Activated naive CD4-positive, alpha-beta T cell treated with anti-CD3 and anti-CD28 coated beads, Interleukin-2, amount 50 U/mL, for 72 hours (primary cell): ENCODE data around the gene NTSR2. TPM values are rescaled to one million over a fixed set of nuclear protein-coding genes. Genes with fewer than 3 reads are reported as not detected.

Source experiments
- ATAC-seq, 2 donors: fragments of 150-1000 bp; cut with Tn5 transposase; 2 replicates each; pipeline ENCODE4 v1.10.0; 2021; ENCODE audit warnings: mild to moderate bottlenecking in 2 of 2, moderate library complexity in 2 of 2
- DNase-seq, 2 donors: peaks; one replicate each; pipeline ENCODE4 v3.0.0; 2021 to 2022; ENCODE audit warnings: low spot score in 2 of 2
- H3K27ac Mint-ChIP-seq, 2 donors: one replicate each; pipeline ENCODE4 v1.8.0; 2022; ENCODE audit warnings: mild to moderate bottlenecking in 2 of 2, mixed read lengths in 2 of 2
- H3K36me3 Mint-ChIP-seq, 2 donors: one replicate each; pipeline ENCODE4 v1.8.0; 2022; ENCODE audit warnings: mixed read lengths in 2 of 2
- H3K9me3 Mint-ChIP-seq, 2 donors: one replicate each; pipeline ENCODE4 v1.8.0; 2022; ENCODE audit warnings: mixed read lengths in 2 of 2
- total RNA-seq, 2 donors: library from RNA; stranded (reverse); gene quantifications; one replicate each; pipeline ENCODE4 v1.2.3, GENCODE V29; 2022

NTSR2 gene
- total RNA-seq, 2 donors from 2014 or later = not detected

DNA sequence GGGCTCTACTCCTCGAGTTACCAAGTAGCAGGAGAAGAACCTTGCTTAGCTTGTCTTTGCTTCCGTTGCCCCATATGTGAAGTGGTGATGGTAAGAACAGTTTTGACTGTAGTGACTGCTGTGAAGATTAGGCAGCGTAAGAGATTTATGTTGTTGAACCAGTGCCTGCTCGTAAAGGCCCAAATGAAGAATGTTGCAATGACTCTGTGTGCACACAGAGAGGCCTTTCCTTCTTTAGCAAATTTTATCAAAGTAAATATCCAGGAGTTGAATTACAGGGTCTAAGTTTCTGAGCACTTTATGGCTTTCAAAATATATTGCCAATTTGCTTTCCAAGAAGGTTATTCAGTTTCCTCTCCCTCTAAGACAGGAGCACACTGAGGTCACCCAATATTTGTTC lies 14.5 kb downstream of the NTSR2 start:
- H3K27ac Mint-ChIP-seq = no peak overlapping the region
- H3K9me3 Mint-ChIP-seq = no peaks in the 10 kb centered on the region
- no peak for ATAC-seq
- DNase-seq = no peak
- no peaks in the 10 kb centered on the region for H3K36me3 Mint-ChIP-seq

DNA sequence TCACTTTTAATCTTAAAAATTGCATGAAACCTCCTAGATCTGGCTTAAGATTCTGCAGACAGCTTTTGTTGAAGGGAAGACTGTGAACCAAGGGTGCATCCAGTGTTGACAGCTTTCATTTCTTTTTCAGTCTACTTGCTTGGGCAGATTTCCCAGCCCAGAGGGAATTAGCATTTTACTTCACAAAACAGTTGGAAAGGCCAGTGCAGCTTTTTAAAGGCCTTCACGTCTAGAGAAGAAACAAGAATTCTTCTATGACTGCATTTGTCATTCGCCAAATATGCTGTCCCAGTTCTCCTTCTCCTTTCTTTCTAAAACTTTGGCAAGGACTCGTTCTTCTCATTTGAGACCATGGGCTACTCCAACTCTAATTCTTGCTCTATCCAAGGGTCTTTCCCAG lies 17.4 kb downstream of the NTSR2 start:
- no peaks in the 10 kb centered on the region for H3K9me3 Mint-ChIP-seq
- DNase-seq (peak in 1 of 2 donors; percentile 9), ATAC-seq (no peak)
- H3K27ac Mint-ChIP-seq = no peak overlapping the region
- no peaks in the 10 kb centered on the region for H3K36me3 Mint-ChIP-seq

DNA sequence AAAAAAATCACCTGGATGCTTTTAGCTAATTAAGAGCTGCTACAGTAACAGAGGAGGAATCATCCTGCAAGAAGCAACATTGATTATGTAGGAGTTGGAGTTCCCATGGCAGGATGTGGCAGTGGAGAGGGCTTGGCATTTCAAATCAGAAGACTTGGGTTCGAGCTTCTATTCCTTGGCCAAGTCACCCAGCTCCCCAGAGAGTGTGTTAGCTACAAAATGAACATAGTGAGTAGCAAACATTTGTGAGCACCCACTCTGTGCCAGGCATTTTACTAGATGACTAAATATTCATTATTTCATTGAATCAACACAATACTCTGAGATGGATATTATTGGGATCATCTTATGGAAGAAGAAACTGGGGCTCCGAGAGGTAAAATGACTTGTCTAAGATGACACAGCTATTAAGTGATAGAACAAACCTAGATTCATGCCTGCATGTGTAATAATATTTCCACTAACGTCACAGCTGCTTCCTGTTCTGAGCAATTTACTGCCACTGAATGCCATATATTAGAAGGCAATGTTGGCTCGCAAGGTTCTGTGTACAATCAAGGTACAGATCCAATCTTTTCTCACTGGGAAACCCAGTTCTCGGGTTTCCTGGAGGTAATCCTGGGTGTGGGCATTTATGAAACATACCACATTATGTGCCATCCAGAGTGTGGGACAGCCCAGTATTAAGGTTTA lies 18.0 kb downstream of the NTSR2 start:
- Mint-ChIP-seq H3K27ac (no peak overlapping the region), H3K9me3 (no peaks in the 10 kb centered on the region), H3K36me3 (no peaks in the 10 kb centered on the region)
- DNase-seq = no peak
- peak; percentile 22 to 58 for ATAC-seq

DNA sequence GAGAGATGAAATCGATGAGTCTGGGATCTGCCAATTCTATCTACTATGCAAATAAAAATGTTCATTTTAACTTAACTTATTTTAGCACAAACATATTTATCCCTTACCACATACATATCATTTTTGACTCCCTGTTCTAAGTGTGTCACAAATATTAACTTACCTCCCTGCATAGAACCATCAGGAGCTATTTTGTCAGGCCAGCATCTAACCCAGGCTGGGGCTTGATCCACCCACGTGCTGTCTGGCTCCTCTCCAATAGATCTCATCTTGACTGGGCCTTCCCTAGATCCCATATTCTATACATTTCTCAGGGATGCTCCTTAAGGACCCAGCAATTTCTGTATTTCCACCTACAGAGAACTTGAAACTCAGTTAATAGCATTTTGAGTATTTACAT lies 20.9 kb downstream of the NTSR2 start:
- Mint-ChIP-seq H3K9me3 (no peaks in the 10 kb centered on the region), H3K36me3 (no peaks in the 10 kb centered on the region), H3K27ac (no peak overlapping the region)
- ATAC-seq = no peak
- DNase-seq = no peak

DNA sequence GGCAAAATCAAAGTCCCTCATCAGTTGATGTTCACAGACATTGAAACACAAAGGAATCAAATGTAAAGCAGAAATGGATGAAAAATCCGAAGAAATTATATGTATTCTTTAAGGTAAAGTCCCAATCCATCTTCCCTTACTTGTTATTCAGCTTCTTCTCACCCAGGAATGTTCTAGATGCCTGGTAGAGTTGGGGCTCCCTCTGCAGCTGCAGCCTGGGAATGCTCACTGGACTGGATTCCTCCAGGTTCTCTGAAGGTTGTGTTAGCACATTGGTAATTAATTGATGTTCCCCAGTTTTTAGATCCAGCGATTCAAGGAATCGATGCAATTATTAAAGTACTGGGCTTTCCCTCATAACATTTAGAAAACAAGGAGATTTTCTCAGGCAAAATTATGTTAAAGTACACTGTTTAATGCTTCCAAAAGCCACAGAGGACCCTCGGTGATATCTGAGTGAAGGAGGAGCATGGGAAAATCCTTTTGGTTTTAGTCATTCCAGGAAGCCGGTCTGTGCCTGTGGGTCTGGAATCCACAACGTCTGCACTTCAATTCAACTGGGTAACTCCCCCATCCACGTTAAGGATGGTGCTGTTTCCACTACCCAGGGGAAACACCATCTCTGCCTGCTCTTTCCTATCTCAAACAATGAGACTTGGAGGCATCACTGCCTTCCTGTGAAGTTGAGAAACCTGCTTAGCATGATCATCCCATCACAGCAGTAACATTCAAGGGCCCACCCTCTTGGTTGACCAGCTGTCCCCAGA lies 22.0 kb downstream of the NTSR2 start:
- no peaks in the 10 kb centered on the region for H3K9me3 Mint-ChIP-seq
- ATAC-seq = no peak
- no peak overlapping the region for H3K27ac Mint-ChIP-seq
- no peaks in the 10 kb centered on the region for H3K36me3 Mint-ChIP-seq
- peak in 1 of 2 donors; percentile 1 for DNase-seq

DNA sequence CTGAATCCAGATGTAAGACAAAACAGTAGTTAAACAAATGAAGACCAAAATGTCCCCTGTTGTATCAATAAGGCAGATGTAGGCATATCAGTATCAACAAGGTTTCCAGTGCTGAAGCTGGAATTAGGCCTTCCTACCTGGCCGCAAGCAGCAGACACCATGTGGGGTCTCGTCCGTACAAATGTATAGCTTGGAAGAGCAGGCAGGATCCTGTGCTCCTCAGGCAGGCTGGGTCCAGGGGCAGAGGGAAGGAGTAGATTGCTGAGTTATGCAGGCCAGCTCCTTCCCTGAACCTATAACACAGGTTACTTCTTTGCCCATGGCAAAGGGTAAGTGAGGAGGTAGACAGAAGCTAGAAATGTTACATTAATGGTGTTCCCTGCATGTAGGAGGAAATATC lies 23.5 kb downstream of the NTSR2 start:
- ATAC-seq = no peak
- no peaks in the 10 kb centered on the region for H3K9me3 Mint-ChIP-seq
- no peaks in the 10 kb centered on the region for H3K36me3 Mint-ChIP-seq

DNA sequence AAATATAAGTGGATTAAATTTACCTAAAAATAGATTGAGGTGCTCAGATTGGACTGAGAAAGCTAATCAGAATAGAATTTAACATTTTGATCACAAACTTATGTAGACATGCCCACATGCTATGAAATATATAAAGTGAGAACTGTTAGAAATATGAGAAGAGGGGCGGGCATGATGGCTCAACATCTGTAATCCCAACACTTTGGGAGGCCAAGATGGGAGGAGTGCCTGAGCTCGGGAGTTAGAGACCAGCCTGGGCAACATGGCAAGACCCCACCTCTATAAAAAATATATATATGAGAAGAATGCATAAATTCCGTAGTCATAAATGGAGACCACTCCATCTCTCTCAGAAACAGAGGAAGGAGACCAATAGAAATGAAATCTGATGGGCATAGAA lies 25.7 kb downstream of the NTSR2 start:
- no peak overlapping the region for H3K27ac Mint-ChIP-seq
- ATAC-seq = no peak

More for the DNA sequence above, 23.5 kb downstream of the NTSR2 start:
- peak in 1 of 2 donors; percentile 9 for DNase-seq
- H3K27ac Mint-ChIP-seq = no peak overlapping the region

DNA sequence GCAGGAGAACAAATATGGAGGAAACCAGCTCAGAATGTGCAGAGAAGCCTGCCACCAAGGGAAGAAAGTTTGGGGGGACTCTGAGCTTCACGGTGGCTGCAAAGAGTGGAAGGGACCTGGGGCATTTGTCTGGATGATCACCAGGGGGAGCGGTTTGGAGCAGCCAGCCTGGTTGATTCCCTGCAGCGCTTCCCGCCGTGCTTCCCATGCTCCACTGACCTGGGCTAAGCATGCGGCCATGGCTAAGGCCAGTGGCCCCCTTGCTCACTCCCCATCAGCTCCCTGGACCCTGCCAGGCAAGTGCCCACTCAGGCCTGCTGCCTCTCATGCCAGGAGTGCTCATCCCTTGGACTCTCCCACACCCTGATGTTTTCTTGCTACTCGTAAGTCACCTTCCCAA lies 27.0 kb downstream of the NTSR2 start:
- Mint-ChIP-seq H3K36me3 (no peaks in the 10 kb centered on the region), H3K9me3 (no peaks in the 10 kb centered on the region), H3K27ac (no peak overlapping the region)
- ATAC-seq (no peak), DNase-seq (peak in 1 of 2 donors; percentile 6)

More for the DNA sequence above, 25.7 kb downstream of the NTSR2 start:
- Mint-ChIP-seq H3K36me3 (no peaks in the 10 kb centered on the region), H3K9me3 (no peaks in the 10 kb centered on the region)
- no peak for DNase-seq

DNA sequence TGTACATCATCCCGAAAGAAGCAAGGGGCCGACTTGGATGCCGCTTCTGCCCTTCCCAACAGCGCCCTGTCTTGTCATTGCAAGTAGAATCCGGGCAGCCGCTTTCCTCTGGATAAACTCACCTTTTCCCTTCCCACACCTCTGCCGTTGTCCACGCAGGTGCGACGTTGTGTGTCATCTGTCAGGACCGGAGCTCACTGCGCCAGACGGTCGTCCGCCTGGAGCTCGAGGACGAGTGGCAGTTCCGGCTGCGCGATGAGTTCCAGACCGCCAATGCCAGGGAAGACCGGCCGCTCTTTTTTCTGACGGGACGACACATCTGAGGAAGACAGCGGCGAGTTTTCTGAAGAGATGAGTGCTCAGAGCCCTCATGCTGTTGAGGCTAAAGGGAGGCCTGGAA lies 29.9 kb downstream of the NTSR2 start:
- Mint-ChIP-seq H3K9me3 (no peaks in the 10 kb centered on the region), H3K36me3 (no peaks in the 10 kb centered on the region), H3K27ac (peak overlapping the region in 1 of 2 donors; percentile 29)
- ATAC-seq (no peak), DNase-seq (peak in 1 of 2 donors; percentile 33)

DNA sequence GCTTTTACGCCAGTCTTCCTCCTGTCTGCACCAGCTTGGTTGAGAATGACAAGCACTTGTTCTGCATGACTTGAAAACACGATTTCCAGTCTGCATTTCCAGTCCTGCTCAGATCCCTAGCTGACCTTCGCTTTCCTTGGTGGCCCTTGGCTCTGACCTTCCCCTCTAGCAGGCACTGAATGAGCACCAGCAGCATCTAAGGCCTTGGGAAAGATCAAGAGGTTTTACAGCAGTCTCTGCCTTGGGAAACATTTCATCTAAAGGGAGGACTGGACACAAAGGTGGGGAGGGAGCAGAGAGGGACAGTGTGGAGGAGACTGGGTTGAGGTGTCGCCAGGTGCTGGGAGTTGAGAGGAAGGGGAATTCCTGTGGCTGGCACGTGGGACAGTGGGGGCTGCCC lies 30.5 kb downstream of the NTSR2 start:
- Mint-ChIP-seq H3K36me3 (no peaks in the 10 kb centered on the region), H3K9me3 (no peaks in the 10 kb centered on the region), H3K27ac (no peak overlapping the region)
- DNase-seq (peak in 1 of 2 donors; percentile 3), ATAC-seq (no peak)

DNA sequence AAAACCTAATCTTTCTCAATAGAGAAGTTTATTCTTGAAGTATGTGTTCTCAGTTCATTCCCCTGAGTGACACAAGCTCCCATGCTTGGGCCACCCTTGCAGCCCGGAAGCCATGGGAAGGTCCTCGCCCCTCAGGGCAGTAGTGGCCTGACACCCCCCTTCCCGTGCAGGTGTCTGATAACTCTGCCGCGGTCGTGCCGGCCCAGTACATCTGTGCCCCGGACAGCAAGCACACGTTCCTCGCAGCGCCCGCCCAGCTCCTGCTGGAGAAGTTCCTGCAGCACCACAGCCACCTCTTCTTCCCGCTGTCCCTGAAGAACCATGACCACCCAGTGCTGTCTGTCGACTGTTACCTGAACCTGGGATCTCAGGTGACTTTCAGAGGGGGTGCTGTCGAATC lies 32.4 kb downstream of the NTSR2 start:
- no peaks in the 10 kb centered on the region for H3K9me3 Mint-ChIP-seq

DNA sequence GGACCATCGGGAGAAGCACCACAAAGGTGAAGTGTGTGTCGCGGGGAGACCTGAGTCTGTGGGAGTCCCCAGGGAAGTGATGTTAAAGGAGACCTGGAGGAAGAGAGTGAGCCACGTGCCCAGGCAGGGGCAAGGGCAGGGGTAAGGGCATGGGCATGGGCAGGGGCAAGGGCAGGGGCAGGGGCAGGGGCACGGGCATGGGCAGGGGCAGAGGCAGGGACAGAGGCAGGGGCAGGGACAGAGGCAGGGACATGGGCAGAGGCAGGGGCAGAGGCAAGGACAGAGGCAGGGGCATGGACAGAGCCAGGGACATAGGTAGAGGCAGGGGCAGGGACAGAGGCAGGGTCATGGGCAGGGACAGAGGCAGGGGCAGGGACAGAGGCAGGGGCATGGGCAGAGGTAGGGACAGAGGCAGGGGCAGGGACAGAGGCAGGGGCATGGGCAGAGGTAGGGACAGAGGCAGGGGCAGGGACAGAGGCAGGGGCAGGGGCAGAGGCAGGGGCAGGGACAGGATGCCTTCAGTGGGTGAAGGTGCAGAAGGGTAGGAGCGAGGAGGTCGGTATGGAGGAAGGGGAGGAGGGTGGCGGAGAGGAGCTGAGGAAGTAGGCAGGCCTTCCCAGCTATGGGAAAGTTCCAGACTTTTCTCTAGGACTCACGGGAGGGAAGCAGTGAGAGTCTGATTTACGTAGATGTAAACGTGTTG lies 33.3 kb downstream of the NTSR2 start:
- no peak overlapping the region for H3K27ac Mint-ChIP-seq
- ATAC-seq = no peak
- H3K9me3 Mint-ChIP-seq = no peaks in the 10 kb centered on the region
- peak in 1 of 2 donors; percentile 21 for DNase-seq
- no peaks in the 10 kb centered on the region for H3K36me3 Mint-ChIP-seq

More for the DNA sequence above, 32.4 kb downstream of the NTSR2 start:
- H3K27ac Mint-ChIP-seq = no peak overlapping the region
- no peak for ATAC-seq
- DNase-seq = peak in 1 of 2 donors; percentile 11
- no peaks in the 10 kb centered on the region for H3K36me3 Mint-ChIP-seq

DNA sequence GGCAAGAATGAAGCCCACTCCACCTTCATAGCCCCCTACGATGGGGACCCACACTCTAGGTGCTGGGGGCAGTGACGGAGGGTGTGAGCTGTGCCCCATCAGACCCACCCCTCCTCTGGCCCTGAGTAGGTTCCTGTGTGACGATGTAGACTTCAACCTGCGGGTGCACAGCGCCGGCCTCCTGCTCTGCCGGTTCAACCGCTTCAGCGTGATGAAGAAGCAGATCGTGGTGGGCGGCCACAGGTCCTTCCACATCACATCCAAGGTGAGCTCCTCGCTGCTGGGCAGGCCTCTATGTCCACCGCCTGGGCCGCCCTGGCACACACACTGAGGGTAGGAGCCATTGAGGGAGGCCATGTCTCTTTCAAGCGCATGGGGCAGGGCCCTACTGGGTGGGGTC lies 34.9 kb downstream of the NTSR2 start:
- DNase-seq = peak in 1 of 2 donors; percentile 42
- Mint-ChIP-seq H3K36me3 (no peaks in the 10 kb centered on the region), H3K27ac (no peak overlapping the region), H3K9me3 (no peaks in the 10 kb centered on the region)
- no peak for ATAC-seq

DNA sequence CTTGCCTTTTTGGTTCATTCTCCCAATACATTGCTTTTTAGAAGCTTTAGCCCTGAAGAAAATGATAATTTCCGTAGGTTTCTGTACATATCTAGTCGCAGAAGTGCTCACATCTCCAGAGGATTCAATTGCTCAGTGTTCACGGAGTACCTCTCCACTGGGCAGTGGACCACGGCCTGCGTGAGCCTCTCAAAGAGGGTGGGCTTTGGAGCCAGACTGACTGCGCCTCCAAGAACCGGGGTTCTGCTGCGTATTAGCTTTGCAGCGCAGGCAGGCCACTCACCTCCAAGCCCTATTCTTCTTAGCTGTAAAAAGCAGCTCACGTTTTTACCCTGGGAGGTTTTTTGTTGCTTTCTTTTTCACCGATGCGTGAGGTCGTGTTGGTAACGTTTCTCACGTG lies 35.4 kb downstream of the NTSR2 start:
- Mint-ChIP-seq H3K9me3 (no peaks in the 10 kb centered on the region), H3K27ac (no peak overlapping the region), H3K36me3 (no peaks in the 10 kb centered on the region)
- DNase-seq (peak in 1 of 2 donors; percentile 11), ATAC-seq (no peak)

DNA sequence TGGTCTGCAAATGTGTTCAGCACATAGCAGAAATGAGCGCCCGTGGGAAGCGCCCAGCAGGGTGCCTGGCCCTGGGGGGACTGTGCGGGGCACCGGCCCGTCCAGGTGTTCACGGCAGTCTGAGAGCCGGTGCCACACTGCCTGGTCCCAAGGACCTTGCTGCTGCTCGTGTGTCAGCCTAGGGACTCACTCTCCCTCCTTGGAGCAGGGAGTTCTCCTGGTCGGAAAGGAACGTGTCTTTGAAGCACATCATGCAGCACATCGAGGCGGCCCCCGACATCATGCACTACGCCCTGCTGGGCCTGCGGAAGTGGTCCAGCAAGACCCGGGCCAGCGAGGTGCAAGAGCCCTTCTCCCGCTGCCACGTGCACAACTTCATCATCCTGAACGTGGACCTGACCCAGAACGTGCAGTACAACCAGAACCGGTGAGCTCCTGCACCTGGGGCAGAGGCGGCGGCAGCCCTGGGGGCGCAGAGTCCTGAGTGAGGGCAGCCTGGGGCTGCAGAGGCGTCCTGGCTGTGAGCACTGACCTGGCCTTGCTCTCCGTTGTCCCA lies 36.0 kb downstream of the NTSR2 start:
- Mint-ChIP-seq H3K36me3 (no peaks in the 10 kb centered on the region), H3K27ac (no peak overlapping the region), H3K9me3 (no peaks in the 10 kb centered on the region)
- ATAC-seq = no peak
- DNase-seq = peak in 1 of 2 donors; percentile 53

DNA sequence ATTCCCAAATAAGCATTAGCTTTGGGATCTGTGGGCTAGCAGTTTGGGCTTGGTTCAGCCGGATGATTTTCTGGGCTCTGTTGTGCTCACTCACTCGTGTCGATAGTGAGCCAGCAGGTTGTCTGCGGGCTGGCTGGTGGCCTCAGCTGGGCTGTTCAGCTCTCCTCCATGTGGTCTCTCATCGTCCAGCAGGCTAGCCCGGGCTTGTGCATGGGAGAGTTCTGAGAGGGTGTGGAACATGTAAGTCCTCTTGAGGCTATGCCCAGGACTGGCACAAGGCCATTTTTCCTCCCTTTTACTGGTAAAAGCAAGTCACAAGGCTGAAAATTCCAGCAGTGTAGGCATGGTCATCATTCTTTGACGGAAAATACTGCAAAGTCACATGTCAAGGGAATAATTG lies 38.5 kb downstream of the NTSR2 start:
- Mint-ChIP-seq H3K36me3 (peaks cover 8 to 12% of the 10 kb centered on the region in 2 donors), H3K27ac (no peak overlapping the region), H3K9me3 (peaks cover 0 to 5% of the 10 kb centered on the region in 2 donors)
- no peak for DNase-seq
- ATAC-seq = no peak

DNA sequence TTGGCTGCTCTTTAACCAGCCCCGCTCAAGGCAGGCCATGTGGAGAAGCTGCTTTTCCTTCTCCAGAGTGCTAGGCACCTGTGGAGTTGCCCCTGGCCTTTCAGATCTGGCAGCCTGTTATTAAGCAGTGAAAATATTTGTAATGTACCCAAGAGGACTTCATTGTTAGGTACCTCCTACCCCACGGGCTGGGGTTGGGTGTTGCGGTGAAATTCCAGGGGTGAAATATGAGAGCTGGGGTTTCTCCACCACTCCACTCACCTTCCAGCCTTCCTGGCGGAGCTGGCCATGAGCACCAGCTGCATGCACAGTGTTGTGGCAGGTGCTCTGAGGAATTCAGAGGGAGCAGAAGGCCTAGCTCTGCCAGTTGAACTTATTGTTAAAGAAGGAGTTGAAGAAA lies 39.1 kb downstream of the NTSR2 start:
- Mint-ChIP-seq H3K36me3 (peaks cover 8 to 12% of the 10 kb centered on the region in 2 donors), H3K9me3 (peaks cover 0 to 7% of the 10 kb centered on the region in 2 donors), H3K27ac (no peak overlapping the region)
- no peak for DNase-seq
- no peak for ATAC-seq
